ENCODE results near the gene FOXK1. TPM values are rescaled to one million over a fixed set of nuclear protein-coding genes. Genes with fewer than 3 reads are reported as not detected.

The FOXK1 gene
- total and polyA plus RNA-seq, 2 experiments from 2014 or later, result 2.3 to 12.7 TPM

DNA sequence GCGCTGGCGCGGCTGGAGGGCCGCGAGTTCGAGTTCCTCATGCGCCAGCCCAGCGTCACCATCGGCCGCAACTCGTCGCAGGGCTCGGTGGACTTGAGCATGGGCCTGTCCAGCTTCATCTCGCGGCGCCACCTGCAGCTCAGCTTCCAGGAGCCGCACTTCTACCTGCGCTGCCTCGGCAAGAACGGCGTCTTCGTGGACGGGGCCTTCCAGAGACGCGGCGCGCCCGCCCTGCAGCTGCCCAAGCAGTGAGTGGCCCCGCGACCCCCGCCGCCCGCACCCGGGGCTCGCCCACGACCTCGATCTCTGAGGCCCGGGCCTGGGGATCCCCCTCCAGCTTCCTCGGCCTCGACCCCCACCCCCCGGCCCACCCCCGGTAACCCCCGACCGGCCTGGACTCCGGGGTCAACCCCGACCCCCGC lies 537 bp downstream of the FOXK1 start:
- peak; percentile 49 for ATAC-seq
- Histone ChIP-seq H3K27me3 (ENCODE audit: insufficient read depth) (peaks cover 24% of the 10 kb centered on the region), H3K4me1 (ENCODE audit: insufficient read depth) (peaks cover 7% of the 10 kb centered on the region; the same call in 1 of the 2 replicates), H3K4me2 (peak overlapping the region; percentile 78), H4K20me1 (replicated peaks; ENCODE audit: insufficient read depth) (peaks cover 41% of the 10 kb centered on the region), H3K79me2 (replicated peaks; ENCODE audit: insufficient read depth) (peaks cover 31% of the 10 kb centered on the region), H3K9me2 (ENCODE audit: insufficient read depth) (0 out of 2 replicates have a peak, but pooled peaks cover 2% of the 10 kb centered on the region), H3K4me3 (peak overlapping the region; percentile 67), H3F3A (replicated peaks; ENCODE audit: low read depth) (no peaks in the 10 kb centered on the region), H3K27ac (ENCODE audit: low read depth) (no peak overlapping the region), H2AFZ (no peak overlapping the region), H3K36me3 (ENCODE audit: insufficient read depth) (no peaks in the 10 kb centered on the region)
- H3K27me3 Mint-ChIP-seq (ENCODE audit: insufficient read depth, low read depth, poor library complexity), result peaks cover 28% of the 10 kb centered on the region
- H3K27ac Mint-ChIP-seq, result no peak overlapping the region
- H3K4me1 Mint-ChIP-seq, result peaks cover 11% of the 10 kb centered on the region
- TF ChIP-seq, protein P1, sequence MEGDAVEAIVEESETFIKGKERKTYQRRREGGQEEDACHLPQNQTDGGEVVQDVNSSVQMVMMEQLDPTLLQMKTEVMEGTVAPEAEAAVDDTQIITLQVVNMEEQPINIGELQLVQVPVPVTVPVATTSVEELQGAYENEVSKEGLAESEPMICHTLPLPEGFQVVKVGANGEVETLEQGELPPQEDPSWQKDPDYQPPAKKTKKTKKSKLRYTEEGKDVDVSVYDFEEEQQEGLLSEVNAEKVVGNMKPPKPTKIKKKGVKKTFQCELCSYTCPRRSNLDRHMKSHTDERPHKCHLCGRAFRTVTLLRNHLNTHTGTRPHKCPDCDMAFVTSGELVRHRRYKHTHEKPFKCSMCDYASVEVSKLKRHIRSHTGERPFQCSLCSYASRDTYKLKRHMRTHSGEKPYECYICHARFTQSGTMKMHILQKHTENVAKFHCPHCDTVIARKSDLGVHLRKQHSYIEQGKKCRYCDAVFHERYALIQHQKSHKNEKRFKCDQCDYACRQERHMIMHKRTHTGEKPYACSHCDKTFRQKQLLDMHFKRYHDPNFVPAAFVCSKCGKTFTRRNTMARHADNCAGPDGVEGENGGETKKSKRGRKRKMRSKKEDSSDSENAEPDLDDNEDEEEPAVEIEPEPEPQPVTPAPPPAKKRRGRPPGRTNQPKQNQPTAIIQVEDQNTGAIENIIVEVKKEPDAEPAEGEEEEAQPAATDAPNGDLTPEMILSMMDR (conservative IDR thresholded peaks at IDR 0.05; ENCODE audit: low read depth in 2 of 2), result peak in 1 of 2 experiments; percentile 28; a peak in 2 of 4 replicates
- TF ChIP-seq CREB1 (CRISPR knock-in tag; IDR thresholded peaks at IDR 0.05; ENCODE audit: low read depth), result no peak
- TF ChIP-seq ZNF114 (CRISPR knock-in tag; IDR thresholded peaks at IDR 0.05), result no peak
- TF ChIP-seq, protein P2, sequence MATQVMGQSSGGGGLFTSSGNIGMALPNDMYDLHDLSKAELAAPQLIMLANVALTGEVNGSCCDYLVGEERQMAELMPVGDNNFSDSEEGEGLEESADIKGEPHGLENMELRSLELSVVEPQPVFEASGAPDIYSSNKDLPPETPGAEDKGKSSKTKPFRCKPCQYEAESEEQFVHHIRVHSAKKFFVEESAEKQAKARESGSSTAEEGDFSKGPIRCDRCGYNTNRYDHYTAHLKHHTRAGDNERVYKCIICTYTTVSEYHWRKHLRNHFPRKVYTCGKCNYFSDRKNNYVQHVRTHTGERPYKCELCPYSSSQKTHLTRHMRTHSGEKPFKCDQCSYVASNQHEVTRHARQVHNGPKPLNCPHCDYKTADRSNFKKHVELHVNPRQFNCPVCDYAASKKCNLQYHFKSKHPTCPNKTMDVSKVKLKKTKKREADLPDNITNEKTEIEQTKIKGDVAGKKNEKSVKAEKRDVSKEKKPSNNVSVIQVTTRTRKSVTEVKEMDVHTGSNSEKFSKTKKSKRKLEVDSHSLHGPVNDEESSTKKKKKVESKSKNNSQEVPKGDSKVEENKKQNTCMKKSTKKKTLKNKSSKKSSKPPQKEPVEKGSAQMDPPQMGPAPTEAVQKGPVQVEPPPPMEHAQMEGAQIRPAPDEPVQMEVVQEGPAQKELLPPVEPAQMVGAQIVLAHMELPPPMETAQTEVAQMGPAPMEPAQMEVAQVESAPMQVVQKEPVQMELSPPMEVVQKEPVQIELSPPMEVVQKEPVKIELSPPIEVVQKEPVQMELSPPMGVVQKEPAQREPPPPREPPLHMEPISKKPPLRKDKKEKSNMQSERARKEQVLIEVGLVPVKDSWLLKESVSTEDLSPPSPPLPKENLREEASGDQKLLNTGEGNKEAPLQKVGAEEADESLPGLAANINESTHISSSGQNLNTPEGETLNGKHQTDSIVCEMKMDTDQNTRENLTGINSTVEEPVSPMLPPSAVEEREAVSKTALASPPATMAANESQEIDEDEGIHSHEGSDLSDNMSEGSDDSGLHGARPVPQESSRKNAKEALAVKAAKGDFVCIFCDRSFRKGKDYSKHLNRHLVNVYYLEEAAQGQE (IDR thresholded peaks at IDR 0.05; ENCODE audit: unreplicated experiment), result no peak
- TF ChIP-seq POLR2AphosphoS5 (IDR thresholded peaks at IDR 0.05; ENCODE audit: low read depth), result no peak
- TF ChIP-seq, protein P3, sequence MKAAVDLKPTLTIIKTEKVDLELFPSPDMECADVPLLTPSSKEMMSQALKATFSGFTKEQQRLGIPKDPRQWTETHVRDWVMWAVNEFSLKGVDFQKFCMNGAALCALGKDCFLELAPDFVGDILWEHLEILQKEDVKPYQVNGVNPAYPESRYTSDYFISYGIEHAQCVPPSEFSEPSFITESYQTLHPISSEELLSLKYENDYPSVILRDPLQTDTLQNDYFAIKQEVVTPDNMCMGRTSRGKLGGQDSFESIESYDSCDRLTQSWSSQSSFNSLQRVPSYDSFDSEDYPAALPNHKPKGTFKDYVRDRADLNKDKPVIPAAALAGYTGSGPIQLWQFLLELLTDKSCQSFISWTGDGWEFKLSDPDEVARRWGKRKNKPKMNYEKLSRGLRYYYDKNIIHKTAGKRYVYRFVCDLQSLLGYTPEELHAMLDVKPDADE (IDR thresholded peaks at IDR 0.05), result no peak
- peak; percentile 54 for DNase-seq (ENCODE audit: low spot score)
- peaks cover 2% of the 10 kb centered on the region; the same call in 1 of the 3 replicates for H3K36me3 Mint-ChIP-seq (ENCODE audit: low read depth)
- peak overlapping the region; percentile 68; the same call in 2 of the 3 replicates for H3K4me3 Mint-ChIP-seq
- peaks cover 18% of the 10 kb centered on the region; the same call in 2 of the 3 replicates for H3K9me3 Mint-ChIP-seq
